Activated T-helper 1 cell treated with anti-CD3 and anti-CD28 coated beads, Interleukin-12 subunit alpha, Interleukin-12 subunit beta, Interleukin-2, Interleukin-4 antibody, amounts not matched to agents 30 ng/mL and 10 ng/mL and 1 ng/mL, durations not matched to agents 14 hours and 24 hours and 36 hours (primary cell): ENCODE data around the gene LYL1. TPM values are rescaled to one million over a fixed set of nuclear protein-coding genes. Genes with fewer than 3 reads are reported as not detected.

Experiments used
- DNase-seq: peaks from one replicate; pipeline ENCODE4 v3.0.0; 2021; ENCODE audit warnings: low spot score
- H3K27ac Mint-ChIP-seq: one replicate; pipeline ENCODE4 v1.8.0; 2021; ENCODE audit warnings: mild to moderate bottlenecking, mixed read lengths
- H3K27me3 Mint-ChIP-seq: one replicate; pipeline ENCODE4 v1.8.0; 2022; ENCODE audit warnings: mild to moderate bottlenecking, moderate library complexity, mixed read lengths; ENCODE audit not compliant: insufficient read depth
- H3K36me3 Mint-ChIP-seq: one replicate; pipeline ENCODE4 v1.8.0; 2021; ENCODE audit warnings: low read depth, mixed read lengths
- H3K4me1 Mint-ChIP-seq: one replicate; pipeline ENCODE4 v1.8.0; 2021; ENCODE audit warnings: low read depth, mixed read lengths
- H3K4me3 Mint-ChIP-seq: one replicate; pipeline ENCODE4 v1.8.0; 2021; ENCODE audit warnings: mild to moderate bottlenecking, moderate library complexity, mixed read lengths
- H3K9me3 Mint-ChIP-seq: one replicate; pipeline ENCODE4 v1.8.0; 2021; ENCODE audit warnings: mixed read lengths
- intact Hi-C: fragments of 100-400 bp; cut with micrococcal nuclease; formaldehyde crosslinking; loops from one replicate; pipeline ENCODE4 v1.15.1; 2024
- total RNA-seq: library from RNA; stranded (reverse); gene quantifications from 2 replicates; pipeline ENCODE4 v1.2.3, GENCODE V29; 2022

LYL1 gene
- total RNA-seq, 1 donor from 2014 or later, result 2.5 TPM

DNA sequence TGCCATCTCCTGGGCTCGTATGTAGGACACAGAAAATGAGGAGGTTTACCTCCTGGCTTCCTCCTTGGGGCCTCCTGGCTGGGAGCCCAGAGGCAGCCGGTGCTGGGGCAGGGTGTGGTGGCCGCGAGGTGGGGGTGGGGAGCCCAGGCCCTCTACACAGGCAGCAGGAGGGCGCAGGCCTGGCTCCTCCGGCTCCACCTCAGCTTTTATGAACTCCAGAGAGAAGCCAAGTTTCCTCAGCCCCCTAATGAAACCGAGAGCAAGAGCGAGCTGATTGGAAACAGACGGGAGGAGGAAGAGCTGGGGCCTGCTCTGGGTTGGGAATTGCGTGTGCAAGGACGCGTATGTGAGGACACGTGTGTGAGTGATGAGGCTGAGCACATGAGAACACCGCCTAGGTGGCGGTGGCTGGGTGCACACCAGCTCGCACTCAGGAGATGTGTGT lies 23.1 kb downstream of the LYL1 start:
- no peak for DNase-seq
- Mint-ChIP-seq H3K9me3 (no peaks in the 10 kb centered on the region), H3K27me3 (peaks cover 6% of the 10 kb centered on the region), H3K27ac (no peak overlapping the region), H3K4me3 (no peak overlapping the region), H3K4me1 (no peaks in the 10 kb centered on the region), H3K36me3 (no peaks in the 10 kb centered on the region)
- intact Hi-C loops, result no loop called here

DNA sequence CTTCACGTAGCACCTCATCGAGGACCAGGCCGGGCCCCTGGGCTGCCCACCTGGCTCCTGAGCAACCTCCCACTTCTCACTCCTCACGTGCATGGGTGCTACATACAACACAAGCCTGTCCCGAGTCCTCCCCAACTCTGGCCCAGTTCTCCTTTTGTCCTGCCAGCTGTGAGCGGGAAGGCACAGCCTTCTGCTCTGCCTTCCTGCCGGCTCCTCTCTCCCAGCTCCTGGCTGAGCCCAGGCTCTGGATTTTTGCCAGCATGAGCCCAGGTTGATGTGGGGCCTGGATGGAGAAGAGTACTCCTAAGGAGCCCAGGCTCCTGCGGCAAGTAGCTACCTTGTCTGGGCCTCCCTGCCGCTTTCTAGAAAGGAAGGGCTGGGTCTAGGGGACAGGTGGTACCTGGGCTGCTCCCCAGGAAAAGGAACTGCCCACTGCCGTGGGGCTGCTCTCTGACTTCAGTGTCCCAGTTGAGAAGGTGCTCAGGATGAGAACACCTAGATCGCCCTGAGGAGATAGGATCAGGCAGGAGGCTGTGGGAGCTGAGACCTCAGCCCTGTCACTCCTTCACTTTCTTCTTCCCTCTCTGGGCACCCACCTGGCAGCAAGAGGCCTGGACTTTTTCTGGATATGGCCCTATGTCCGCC lies 23.6 kb downstream of the LYL1 start:
- Mint-ChIP-seq H3K27me3 (peaks cover 2% of the 10 kb centered on the region), H3K4me1 (no peaks in the 10 kb centered on the region), H3K27ac (no peak overlapping the region), H3K4me3 (no peak overlapping the region), H3K9me3 (no peaks in the 10 kb centered on the region), H3K36me3 (no peaks in the 10 kb centered on the region)
- DNase-seq, result no peak
- intact Hi-C loops, result no loop called here

DNA sequence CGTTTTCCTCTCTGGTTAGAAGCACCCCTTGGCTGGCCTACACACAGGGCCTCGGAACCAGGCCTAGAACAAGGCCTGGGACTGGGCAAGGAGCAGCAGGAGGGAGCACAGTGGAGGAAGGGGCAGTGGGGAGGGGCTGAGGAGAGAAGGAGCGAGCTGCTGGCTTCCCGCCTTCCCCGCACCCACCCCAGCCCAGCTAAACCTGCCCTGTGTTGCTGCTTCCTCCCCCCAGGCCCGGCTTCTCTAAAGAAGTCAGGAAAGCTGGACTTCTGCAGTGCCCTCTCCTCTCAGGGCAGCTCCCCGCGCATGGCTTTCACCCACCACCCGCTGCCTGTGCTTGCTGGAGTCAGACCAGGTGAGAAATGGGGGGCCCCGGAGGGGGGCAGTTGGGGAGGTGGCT lies 24.3 kb downstream of the LYL1 start:
- Mint-ChIP-seq H3K9me3 (no peaks in the 10 kb centered on the region), H3K36me3 (no peaks in the 10 kb centered on the region), H3K4me1 (no peaks in the 10 kb centered on the region), H3K4me3 (no peak overlapping the region), H3K27me3 (peaks cover 2% of the 10 kb centered on the region), H3K27ac (no peak overlapping the region)
- no peak for DNase-seq
- intact Hi-C loops, result no loop called here

DNA sequence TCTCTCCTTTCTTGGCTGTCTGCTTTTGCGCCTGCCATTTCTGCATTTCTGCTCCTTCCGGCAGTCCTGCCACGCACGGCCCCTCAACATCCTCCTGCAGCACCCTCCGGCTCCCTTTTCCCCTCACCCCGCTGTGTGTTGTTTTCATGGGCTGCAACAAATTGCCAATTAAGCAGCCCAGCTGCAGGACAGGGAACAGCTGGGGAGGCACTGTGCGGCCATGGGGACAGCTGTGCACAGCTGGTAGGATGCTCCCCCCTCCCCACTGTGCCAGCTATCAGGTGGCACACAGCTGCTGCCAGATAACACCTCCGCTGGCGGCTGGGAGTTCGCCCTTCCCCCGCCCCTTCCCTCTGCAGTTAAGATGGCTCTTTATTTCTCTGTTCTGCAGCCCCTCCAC lies 25.4 kb downstream of the LYL1 start:
- intact Hi-C loops, result no loop called here
- no peaks in the 10 kb centered on the region for H3K9me3 Mint-ChIP-seq
- H3K4me3 Mint-ChIP-seq, result no peak overlapping the region
- no peaks in the 10 kb centered on the region for H3K4me1 Mint-ChIP-seq
- H3K27me3 Mint-ChIP-seq, result peaks cover 2% of the 10 kb centered on the region
- H3K27ac Mint-ChIP-seq, result no peak overlapping the region
- H3K36me3 Mint-ChIP-seq, result no peaks in the 10 kb centered on the region
- no peak for DNase-seq

DNA sequence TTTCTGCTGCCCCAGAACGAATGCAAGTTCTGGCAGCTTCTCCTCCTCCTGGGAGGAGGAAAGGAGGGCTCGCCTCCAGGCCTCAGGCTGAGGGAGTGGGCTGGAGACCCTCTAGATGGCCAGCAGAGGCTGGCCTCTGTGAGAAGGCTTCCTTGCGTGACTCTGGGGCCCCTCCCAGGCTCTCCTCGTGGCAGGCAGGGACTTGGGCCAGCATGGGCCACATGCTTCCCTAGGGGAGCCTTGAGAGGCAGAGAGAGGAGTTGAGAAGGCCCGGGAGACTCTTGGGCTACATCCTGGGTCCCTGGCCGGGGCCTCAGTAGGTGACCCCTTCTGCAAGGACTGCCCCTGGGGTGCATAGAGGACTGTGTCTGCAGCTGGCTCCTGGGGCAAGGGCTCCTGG lies 25.9 kb downstream of the LYL1 start:
- H3K4me3 Mint-ChIP-seq, result no peak overlapping the region

DNA sequence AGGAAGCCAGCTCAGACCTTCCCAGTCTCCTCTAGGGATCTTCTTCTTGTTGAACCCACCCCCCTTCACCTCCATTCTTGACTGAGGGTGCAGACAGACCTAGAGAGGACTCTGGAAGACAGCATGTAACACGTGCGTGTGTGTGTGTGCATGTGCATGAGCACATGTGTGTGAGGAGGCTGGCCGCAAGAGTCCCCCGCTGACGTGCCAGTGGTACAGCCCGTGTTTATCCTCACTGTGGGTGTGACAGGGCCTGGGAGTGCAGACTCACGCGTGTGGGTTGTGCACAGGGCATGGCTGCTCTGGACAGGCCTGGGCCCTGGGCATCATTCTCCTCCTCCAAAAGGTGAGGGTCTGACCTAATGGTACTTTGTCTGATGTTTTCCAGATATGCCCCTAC lies 26.3 kb downstream of the LYL1 start:
- H3K27me3 Mint-ChIP-seq, result peaks cover 2% of the 10 kb centered on the region
- H3K4me3 Mint-ChIP-seq, result no peak overlapping the region
- H3K36me3 Mint-ChIP-seq, result no peaks in the 10 kb centered on the region
- DNase-seq, result no peak
- H3K4me1 Mint-ChIP-seq, result no peaks in the 10 kb centered on the region
- no peaks in the 10 kb centered on the region for H3K9me3 Mint-ChIP-seq
- intact Hi-C loops, result no loop called here
- no peak overlapping the region for H3K27ac Mint-ChIP-seq

More for the DNA sequence above, 25.9 kb downstream of the LYL1 start:
- DNase-seq, result no peak
- no peaks in the 10 kb centered on the region for H3K9me3 Mint-ChIP-seq
- no peaks in the 10 kb centered on the region for H3K36me3 Mint-ChIP-seq
- H3K27me3 Mint-ChIP-seq, result peaks cover 2% of the 10 kb centered on the region
- H3K27ac Mint-ChIP-seq, result no peak overlapping the region
- intact Hi-C loops, result no loop called here
- no peaks in the 10 kb centered on the region for H3K4me1 Mint-ChIP-seq

DNA sequence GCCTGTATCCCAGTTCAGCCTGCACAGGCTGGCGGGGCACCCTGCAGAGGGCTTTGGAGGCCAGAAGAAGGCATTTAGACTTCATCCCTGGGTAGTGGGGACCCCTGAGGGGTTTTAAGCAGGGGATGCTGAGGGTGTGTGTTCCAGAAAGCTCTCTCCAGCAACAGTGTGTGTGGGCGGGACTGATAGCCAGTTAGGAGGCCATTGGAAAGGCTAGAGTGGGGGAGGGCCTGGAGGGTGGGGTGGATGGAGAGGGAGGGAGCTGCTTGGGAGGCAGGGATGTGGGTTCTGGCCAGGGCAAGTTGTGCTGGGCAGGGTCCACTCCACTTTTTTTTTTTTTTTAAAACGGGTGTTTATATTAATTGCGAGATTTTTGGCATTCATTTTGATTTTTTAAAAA lies 28.3 kb downstream of the LYL1 start:
- Mint-ChIP-seq H3K9me3 (no peaks in the 10 kb centered on the region), H3K4me3 (no peak overlapping the region), H3K36me3 (no peaks in the 10 kb centered on the region), H3K27ac (no peak overlapping the region), H3K4me1 (no peaks in the 10 kb centered on the region), H3K27me3 (peaks cover 3% of the 10 kb centered on the region)
- intact Hi-C loops, result no loop called here
- DNase-seq, result no peak

DNA sequence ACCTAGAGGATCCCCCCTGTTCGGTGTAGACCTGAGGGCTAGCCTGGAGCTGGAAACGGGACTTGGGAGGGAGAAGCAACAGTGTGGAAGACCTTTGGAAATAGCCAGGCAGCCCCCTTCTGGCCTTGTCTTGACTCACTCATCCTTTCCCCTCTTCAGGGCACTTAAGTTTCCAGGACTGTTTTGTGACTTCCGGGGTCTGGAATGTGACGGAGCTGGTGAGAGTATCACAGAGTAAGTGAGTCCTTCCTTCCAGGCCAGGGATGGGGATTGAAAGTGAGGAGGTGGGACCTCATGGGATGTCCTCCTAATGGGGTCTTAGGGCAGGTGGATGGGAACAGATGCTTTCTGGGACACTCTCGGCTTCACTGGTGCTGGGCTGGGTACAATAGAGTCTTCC lies 29.4 kb downstream of the LYL1 start:
- intact Hi-C loops, result no loop called here
- Mint-ChIP-seq H3K36me3 (no peaks in the 10 kb centered on the region), H3K27me3 (peaks cover 2% of the 10 kb centered on the region), H3K4me1 (no peaks in the 10 kb centered on the region), H3K4me3 (no peak overlapping the region), H3K9me3 (no peaks in the 10 kb centered on the region), H3K27ac (no peak overlapping the region)
- DNase-seq, result no peak

DNA sequence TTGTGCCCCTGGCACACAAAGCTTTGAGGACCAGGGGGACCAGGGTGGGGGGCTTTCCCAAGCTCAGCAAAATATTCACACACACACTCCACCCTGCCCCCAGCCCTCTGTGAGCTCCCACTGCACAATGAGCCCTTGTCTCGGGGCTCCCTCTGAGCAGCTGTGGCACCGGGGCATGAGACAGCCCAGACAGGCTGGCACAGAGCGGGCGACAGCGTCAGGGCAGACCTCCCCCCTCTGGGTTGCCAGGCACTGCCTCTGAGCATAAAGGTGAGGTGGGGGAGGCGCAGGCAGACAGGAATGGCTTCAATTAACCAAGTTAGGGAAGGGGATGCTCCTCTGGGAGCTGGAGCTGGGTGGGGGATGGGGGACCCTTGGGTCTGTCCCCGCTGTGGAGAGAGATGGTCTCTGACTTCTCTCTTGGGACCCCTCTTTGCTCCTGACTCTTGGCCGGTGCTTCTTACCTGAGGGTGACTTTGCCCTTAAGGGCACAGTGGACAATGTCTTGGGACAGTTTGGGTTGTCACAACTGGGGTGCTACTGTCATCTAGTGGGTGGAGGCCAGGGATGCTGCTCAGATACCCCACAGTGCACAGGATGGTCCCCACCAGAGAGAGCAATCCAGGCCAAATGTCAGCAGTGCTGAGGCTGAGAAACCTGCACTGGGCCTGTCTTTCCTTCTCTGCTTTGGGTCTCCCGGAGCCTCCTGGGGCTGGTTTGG lies 30.3 kb downstream of the LYL1 start:
- Mint-ChIP-seq H3K4me1 (no peaks in the 10 kb centered on the region), H3K36me3 (no peaks in the 10 kb centered on the region), H3K4me3 (no peak overlapping the region), H3K9me3 (no peaks in the 10 kb centered on the region), H3K27ac (no peak overlapping the region), H3K27me3 (peaks cover 2% of the 10 kb centered on the region)
- intact Hi-C loops, result no loop called here
- no peak for DNase-seq

DNA sequence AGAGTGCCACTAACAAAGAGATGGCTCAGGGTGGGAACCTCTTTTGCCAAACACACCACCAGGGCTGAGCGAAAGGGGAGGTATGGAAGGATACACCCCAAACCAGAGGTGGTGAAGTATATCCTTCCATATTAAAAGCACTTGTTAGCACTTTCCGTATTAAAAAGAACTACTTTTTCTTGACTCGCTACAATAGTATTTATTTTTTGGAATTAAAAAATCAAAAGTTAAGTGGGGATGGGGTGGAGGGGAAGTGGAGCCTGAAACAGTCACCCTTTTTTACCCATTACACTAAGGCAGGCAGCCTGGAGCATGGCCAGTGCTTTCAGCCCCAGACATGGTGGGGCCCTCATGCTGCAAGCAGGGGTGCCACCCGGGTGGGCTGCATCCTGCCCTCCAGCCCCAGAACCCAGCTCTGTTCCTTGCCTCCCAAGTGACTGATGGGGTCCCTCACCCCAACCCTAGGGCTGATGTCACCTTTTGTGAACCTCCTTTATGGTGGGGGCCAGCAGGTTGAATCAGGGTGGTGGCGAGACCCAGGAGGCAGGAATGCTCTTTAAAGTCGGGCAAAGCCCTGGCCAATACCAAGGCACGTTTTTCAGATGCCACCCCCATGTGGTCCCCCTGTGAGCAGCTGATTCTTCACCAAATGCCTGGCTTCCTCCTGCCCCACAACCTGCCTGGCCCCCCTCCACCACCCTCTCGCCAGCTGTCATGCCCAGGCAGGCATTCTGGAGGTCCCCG lies 31.0 kb downstream of the LYL1 start:
- intact Hi-C loops, result no loop called here
- DNase-seq, result no peak
- peaks cover 2% of the 10 kb centered on the region for H3K27me3 Mint-ChIP-seq
- H3K36me3 Mint-ChIP-seq, result no peaks in the 10 kb centered on the region
- no peak overlapping the region for H3K4me3 Mint-ChIP-seq
- no peaks in the 10 kb centered on the region for H3K4me1 Mint-ChIP-seq
- no peaks in the 10 kb centered on the region for H3K9me3 Mint-ChIP-seq
- no peak overlapping the region for H3K27ac Mint-ChIP-seq

DNA sequence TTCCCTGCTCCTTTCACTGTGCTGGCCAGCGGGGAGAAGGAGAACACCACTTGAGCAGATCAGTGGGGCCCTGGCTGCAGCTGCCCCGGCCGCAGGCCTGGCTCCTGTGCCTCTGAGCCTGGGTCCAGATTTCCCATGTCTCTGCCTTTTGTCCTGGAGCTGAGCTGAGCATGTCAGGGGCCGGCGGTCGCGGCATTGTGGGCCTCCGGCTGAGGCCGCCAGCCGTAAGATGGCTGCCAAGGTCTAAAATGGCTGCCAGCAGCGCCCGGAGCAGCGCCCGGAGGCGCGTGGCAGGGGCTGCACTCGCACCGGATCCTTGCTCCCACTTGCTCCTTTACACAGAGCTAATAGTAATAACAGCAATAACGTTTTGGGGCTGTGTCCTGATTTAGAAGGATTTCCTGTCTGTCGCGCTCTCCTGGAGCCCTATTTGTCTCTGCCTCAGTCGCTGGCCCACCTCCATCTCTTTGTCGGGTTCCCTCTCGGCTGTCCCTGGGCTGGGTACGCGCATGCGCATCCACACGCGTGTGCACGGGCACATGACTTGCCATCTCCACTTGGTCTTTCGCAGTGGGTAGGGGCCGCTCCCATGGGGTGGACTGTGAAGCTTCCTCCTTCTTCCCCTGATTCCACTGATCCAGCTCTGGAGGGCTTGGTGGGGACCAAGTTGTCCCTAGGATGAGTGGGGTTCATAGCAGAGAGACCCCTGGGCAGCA lies 32.1 kb downstream of the LYL1 start:
- Mint-ChIP-seq H3K27ac (no peak overlapping the region), H3K27me3 (peaks cover 2% of the 10 kb centered on the region), H3K36me3 (no peaks in the 10 kb centered on the region), H3K4me3 (no peak overlapping the region), H3K4me1 (no peaks in the 10 kb centered on the region), H3K9me3 (no peaks in the 10 kb centered on the region)
- intact Hi-C loops, result no loop called here
- DNase-seq, result no peak

DNA sequence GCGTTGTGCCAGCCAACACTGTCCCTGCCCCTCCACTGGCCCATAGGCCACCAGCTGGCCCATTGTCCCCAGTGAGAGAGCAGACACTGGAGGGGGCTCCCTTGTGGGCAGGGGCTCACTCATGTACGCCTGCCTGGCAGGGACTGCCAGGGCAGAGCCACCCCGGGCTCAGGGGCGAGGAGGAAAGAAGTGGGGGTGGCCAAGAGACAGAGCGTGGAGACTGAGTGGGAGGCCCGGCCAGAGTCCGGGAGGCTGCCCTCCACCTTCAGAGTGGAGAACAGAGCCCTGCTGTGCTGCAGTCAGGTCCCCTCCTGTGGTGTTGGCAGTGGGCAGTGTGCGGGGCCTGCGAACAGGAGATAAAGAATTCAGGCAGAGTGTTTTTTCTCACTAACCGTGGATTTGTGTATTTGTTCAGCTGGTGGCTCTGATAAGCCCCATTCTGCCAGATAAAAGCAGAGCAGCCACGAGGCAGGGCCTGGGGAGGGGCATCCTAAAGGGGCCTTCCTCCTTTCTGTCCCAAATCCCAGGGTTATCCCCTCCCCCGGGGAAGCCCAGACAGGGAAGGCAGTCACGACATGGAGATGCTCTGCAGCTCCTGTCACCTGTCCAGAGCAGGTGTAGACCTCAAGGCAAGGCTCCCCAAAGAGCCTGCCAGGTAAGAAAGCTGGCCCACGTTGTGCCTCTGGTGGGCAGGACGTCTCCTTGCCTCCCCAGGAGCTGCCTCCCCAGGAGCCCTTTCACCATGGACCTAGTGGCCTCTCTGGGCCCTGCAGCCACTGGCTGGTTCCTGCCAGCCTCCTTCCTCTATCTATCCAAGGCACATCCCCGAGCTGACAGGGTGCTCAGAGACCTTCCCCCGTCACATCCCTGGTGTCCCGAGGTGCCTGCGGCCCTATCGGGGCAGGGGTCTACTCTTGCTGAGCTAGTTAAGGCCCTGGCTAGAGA lies 33.0 kb downstream of the LYL1 start:
- Mint-ChIP-seq H3K36me3 (no peaks in the 10 kb centered on the region), H3K27me3 (peaks cover 5% of the 10 kb centered on the region), H3K4me1 (no peaks in the 10 kb centered on the region), H3K9me3 (no peaks in the 10 kb centered on the region), H3K27ac (no peak overlapping the region), H3K4me3 (no peak overlapping the region)
- DNase-seq, result no peak
- intact Hi-C loops, result no loop called here
